Neural cell (in vitro differentiated cells): ENCODE measurements around the gene KCNK2. TPM values are rescaled to one million over a fixed set of nuclear protein-coding genes. Genes with fewer than 3 reads are reported as not detected.

Experiments used
- H2AFZ ChIP-seq: fragments of 200-600, 300-800 bp; sonication (generic), shearing (Covaris generic); 2 replicates; pipeline ENCODE4 v1.6.0; 2014; ENCODE audit warnings: low read depth, mild to moderate bottlenecking, antibody characterized with exemption, low read length, moderate library complexity
- H3F3A ChIP-seq: fragments of 200-600 bp; shearing (Covaris generic); 2 replicates; pipeline ENCODE4 v1.6.1; 2016; ENCODE audit warnings: mild to moderate bottlenecking, moderate library complexity, mixed read lengths, antibody characterized with exemption, low read length; ENCODE audit not compliant: insufficient read depth, poor library complexity, severe bottlenecking
- H3K27ac ChIP-seq: fragments of 200-600, 300-800 bp; sonication (generic), shearing (Covaris generic); 2 replicates; pipeline ENCODE4 v1.5.1; 2014; ENCODE audit warnings: mild to moderate bottlenecking, low read length, moderate library complexity
- H3K27me3 ChIP-seq: fragments of 300-800, 200-600 bp; sonication (generic), shearing (Covaris generic); 2 replicates; pipeline ENCODE4 v1.6.0; 2014; ENCODE audit warnings: mild to moderate bottlenecking, low read depth, low read length, moderate library complexity; ENCODE audit not compliant: insufficient read depth
- H3K36me3 ChIP-seq: fragments of 300-800, 200-600 bp; sonication (generic), shearing (Covaris generic); 2 replicates; pipeline ENCODE4 v1.5.1; 2014; ENCODE audit warnings: mild to moderate bottlenecking, antibody characterized with exemption, low read length, moderate library complexity; ENCODE audit not compliant: insufficient read depth
- H3K4me2 ChIP-seq: fragments of 300-800, 200-600 bp; sonication (generic), shearing (Covaris generic); 2 replicates; pipeline ENCODE4 v1.6.0; 2014; ENCODE audit warnings: mild to moderate bottlenecking, low read length
- H3K4me3 ChIP-seq: fragments of 300-800, 200-600 bp; sonication (generic), shearing (Covaris generic); 2 replicates; pipeline ENCODE4 v1.5.1; 2014; ENCODE audit warnings: mild to moderate bottlenecking, low read length, moderate library complexity
- H3K79me2 ChIP-seq: fragments of 200-600 bp; shearing (Covaris generic); replicated peaks from 2 replicates; pipeline ENCODE4 v1.6.0; 2014; ENCODE audit warnings: mild to moderate bottlenecking, low read length, moderate library complexity; ENCODE audit not compliant: insufficient read depth
- H3K9ac ChIP-seq: fragments of 300-800, 200-600 bp; sonication (generic), shearing (Covaris generic); 2 replicates; pipeline ENCODE4 v1.6.1; 2016; ENCODE audit warnings: mild to moderate bottlenecking, low read length, mixed read lengths
- H3K9me2 ChIP-seq: fragments of 200-600 bp; shearing (Covaris generic); 2 replicates; pipeline ENCODE4 v1.6.1; 2016; ENCODE audit warnings: mild to moderate bottlenecking, low read length, mixed read lengths; ENCODE audit not compliant: insufficient read depth
- H3K9me3 ChIP-seq: fragments of 200-600, 300-800 bp; sonication (generic), shearing (Covaris generic); 2 replicates; pipeline ENCODE4 v1.6.1; 2016; ENCODE audit warnings: mild to moderate bottlenecking, mixed run types, low read length, moderate library complexity, mixed read lengths
- H4K20me1 ChIP-seq: fragments of 200-600 bp; shearing (Covaris generic); 2 replicates; pipeline ENCODE4 v1.6.1; 2016; ENCODE audit warnings: mild to moderate bottlenecking, mixed run types; ENCODE audit not compliant: insufficient read depth
- EP300 ChIP-seq: fragments of 450-650 bp; conservative IDR thresholded peaks from 2 replicates; pipeline ENCODE4 v1.6.1; 2014; ENCODE audit warnings: antibody characterized with exemption, mild to moderate bottlenecking, moderate library complexity; ENCODE audit not compliant: poor library complexity, severe bottlenecking
- EZH2 ChIP-seq: fragments of 200-600, 300-800 bp; shearing (Covaris generic), sonication (generic); IDR thresholded peaks from 2 replicates; pipeline ENCODE4 v1.6.1; 2014; ENCODE audit warnings: antibody characterized with exemption, low read length, borderline replicate concordance, mild to moderate bottlenecking; ENCODE audit not compliant: insufficient read depth, poor library complexity, severe bottlenecking
- MXI1 ChIP-seq: fragments of 450-650 bp; conservative IDR thresholded peaks from 2 replicates; pipeline ENCODE4 v1.6.1; 2014; ENCODE audit warnings: antibody characterized with exemption, mild to moderate bottlenecking; ENCODE audit not compliant: poor library complexity, severe bottlenecking
- POLR2AphosphoS5 ChIP-seq: IDR thresholded peaks from 2 replicates; pipeline ENCODE4 v1.6.1; 2012
- RAD21 ChIP-seq: fragments of 450-650 bp; conservative IDR thresholded peaks from 2 replicates; pipeline ENCODE4 v1.6.1; 2014; ENCODE audit warnings: antibody characterized with exemption, mild to moderate bottlenecking, moderate library complexity
- SMC3 ChIP-seq: fragments of 450-650 bp; conservative IDR thresholded peaks from 2 replicates; pipeline ENCODE4 v1.6.1; 2014; ENCODE audit warnings: antibody characterized with exemption, mild to moderate bottlenecking, moderate library complexity; ENCODE audit not compliant: poor library complexity
- TAF1 ChIP-seq: IDR thresholded peaks from 2 replicates; pipeline ENCODE4 v1.6.1; 2012; ENCODE audit warnings: low read depth
- polyA plus RNA-seq: library from polyadenylated mRNA; depleted of rRNA; stranded (reverse); fragments of >200 nt; gene quantifications from 2 replicates; pipeline ENCODE4 v1.2.3, GENCODE V29; 2014
- TF ChIP-seq, protein P1 (sequence below): IDR thresholded peaks from 2 replicates; pipeline ENCODE4 v1.6.1; 2012; ENCODE audit warnings: borderline replicate concordance
- TF ChIP-seq, protein P2 (sequence below): fragments of 450-650 bp; IDR thresholded peaks from 2 replicates; pipeline ENCODE4 v1.5.1; 2014; ENCODE audit warnings: antibody characterized with exemption, mild to moderate bottlenecking, moderate library complexity; ENCODE audit not compliant: poor library complexity, severe bottlenecking

Gene KCNK2
- polyA plus RNA-seq, 1 donor from 2014 or later = 6.8 TPM

DNA sequence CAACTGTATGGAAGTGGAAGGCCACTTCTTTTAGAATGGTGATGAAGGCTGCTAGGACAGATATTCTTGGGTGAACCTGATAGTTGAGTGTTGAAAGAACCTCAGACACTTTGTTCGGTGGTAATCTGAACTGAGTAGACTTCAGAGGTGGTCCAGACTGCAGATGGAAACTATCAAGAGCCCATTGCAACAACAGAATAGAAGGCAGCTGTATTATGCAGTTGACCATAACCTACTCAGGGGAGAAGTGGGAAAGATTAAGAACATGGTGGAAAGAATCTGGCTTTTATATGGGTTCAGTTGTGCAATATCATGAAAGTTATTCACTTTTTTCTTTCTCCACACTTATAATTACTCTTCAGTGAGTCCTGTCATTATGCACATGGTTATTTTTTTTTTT lies 194.0 kb downstream of the KCNK2 start:
- Histone ChIP-seq H3F3A (no peaks in the 10 kb centered on the region), H3K4me3 (no peak overlapping the region), H3K9me3 (no peaks in the 10 kb centered on the region), H3K9ac (no peak overlapping the region), H3K36me3 (no peaks in the 10 kb centered on the region), H3K4me2 (no peak overlapping the region), H3K79me2 (no peaks in the 10 kb centered on the region), H2AFZ (no peak overlapping the region), H3K27me3 (no peaks in the 10 kb centered on the region), H3K9me2 (no peaks in the 10 kb centered on the region), H3K27ac (no peak overlapping the region), H4K20me1 (no peaks in the 10 kb centered on the region)
- no peak for TF ChIP-seq EZH2
- TF ChIP-seq, protein P1, sequence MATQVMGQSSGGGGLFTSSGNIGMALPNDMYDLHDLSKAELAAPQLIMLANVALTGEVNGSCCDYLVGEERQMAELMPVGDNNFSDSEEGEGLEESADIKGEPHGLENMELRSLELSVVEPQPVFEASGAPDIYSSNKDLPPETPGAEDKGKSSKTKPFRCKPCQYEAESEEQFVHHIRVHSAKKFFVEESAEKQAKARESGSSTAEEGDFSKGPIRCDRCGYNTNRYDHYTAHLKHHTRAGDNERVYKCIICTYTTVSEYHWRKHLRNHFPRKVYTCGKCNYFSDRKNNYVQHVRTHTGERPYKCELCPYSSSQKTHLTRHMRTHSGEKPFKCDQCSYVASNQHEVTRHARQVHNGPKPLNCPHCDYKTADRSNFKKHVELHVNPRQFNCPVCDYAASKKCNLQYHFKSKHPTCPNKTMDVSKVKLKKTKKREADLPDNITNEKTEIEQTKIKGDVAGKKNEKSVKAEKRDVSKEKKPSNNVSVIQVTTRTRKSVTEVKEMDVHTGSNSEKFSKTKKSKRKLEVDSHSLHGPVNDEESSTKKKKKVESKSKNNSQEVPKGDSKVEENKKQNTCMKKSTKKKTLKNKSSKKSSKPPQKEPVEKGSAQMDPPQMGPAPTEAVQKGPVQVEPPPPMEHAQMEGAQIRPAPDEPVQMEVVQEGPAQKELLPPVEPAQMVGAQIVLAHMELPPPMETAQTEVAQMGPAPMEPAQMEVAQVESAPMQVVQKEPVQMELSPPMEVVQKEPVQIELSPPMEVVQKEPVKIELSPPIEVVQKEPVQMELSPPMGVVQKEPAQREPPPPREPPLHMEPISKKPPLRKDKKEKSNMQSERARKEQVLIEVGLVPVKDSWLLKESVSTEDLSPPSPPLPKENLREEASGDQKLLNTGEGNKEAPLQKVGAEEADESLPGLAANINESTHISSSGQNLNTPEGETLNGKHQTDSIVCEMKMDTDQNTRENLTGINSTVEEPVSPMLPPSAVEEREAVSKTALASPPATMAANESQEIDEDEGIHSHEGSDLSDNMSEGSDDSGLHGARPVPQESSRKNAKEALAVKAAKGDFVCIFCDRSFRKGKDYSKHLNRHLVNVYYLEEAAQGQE = no peak
- TF ChIP-seq POLR2AphosphoS5 = no peak
- no peak for TF ChIP-seq MXI1
- TF ChIP-seq EP300 = no peak
- TF ChIP-seq RAD21 = no peak
- TF ChIP-seq TAF1 = no peak

DNA sequence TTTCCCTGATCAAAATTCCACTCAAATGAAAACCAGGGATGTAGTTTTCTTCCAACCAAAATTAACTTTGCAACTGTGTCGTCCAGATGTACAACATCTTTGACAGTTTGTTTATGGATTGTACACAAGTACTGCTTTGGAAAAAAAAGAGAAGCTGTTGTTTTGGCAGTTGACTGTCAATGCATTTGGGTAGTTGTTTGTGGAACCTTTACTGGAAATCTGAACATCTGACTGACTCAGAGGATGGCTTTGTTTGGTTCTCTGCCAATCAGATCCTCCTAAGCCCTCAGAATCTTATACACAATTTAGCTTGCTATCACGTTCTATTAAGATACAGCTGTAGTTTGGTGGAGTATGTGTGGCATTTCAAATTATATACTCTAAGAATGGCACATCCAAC lies 195.0 kb downstream of the KCNK2 start:
- Histone ChIP-seq H3K4me2 (no peak overlapping the region), H3K4me3 (no peak overlapping the region), H3K9ac (no peak overlapping the region), H3K9me2 (no peaks in the 10 kb centered on the region), H3F3A (no peaks in the 10 kb centered on the region), H3K9me3 (no peaks in the 10 kb centered on the region), H4K20me1 (no peaks in the 10 kb centered on the region), H3K79me2 (no peaks in the 10 kb centered on the region), H3K36me3 (no peaks in the 10 kb centered on the region), H2AFZ (no peak overlapping the region), H3K27ac (no peak overlapping the region), H3K27me3 (no peaks in the 10 kb centered on the region)
- TF ChIP-seq RAD21 = no peak
- no peak for TF ChIP-seq EP300
- TF ChIP-seq MXI1 = no peak
- TF ChIP-seq TAF1 = no peak
- TF ChIP-seq EZH2 = no peak
- no peak for TF ChIP-seq POLR2AphosphoS5
- TF ChIP-seq, protein P2, sequence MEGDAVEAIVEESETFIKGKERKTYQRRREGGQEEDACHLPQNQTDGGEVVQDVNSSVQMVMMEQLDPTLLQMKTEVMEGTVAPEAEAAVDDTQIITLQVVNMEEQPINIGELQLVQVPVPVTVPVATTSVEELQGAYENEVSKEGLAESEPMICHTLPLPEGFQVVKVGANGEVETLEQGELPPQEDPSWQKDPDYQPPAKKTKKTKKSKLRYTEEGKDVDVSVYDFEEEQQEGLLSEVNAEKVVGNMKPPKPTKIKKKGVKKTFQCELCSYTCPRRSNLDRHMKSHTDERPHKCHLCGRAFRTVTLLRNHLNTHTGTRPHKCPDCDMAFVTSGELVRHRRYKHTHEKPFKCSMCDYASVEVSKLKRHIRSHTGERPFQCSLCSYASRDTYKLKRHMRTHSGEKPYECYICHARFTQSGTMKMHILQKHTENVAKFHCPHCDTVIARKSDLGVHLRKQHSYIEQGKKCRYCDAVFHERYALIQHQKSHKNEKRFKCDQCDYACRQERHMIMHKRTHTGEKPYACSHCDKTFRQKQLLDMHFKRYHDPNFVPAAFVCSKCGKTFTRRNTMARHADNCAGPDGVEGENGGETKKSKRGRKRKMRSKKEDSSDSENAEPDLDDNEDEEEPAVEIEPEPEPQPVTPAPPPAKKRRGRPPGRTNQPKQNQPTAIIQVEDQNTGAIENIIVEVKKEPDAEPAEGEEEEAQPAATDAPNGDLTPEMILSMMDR = no peak
- TF ChIP-seq, protein P1 = no peak
- no peak for TF ChIP-seq SMC3
